KG1 (cell line): ENCODE data around the gene KLF5.
A peak's percentile ranks its signal among the peaks of the same experiment; 100 is the strongest.
"Not testable (repeated sequence)": the region's sequence is repeated elsewhere in the genome, so short reads cannot be mapped to it uniquely, and the experiment has no call there.

ENCODE experiments used
- DNase-seq: peaks from one replicate; lab custom pipeline; 2025; lab: John Stamatoyannopoulos, UW

The KLF5 gene

DNA sequence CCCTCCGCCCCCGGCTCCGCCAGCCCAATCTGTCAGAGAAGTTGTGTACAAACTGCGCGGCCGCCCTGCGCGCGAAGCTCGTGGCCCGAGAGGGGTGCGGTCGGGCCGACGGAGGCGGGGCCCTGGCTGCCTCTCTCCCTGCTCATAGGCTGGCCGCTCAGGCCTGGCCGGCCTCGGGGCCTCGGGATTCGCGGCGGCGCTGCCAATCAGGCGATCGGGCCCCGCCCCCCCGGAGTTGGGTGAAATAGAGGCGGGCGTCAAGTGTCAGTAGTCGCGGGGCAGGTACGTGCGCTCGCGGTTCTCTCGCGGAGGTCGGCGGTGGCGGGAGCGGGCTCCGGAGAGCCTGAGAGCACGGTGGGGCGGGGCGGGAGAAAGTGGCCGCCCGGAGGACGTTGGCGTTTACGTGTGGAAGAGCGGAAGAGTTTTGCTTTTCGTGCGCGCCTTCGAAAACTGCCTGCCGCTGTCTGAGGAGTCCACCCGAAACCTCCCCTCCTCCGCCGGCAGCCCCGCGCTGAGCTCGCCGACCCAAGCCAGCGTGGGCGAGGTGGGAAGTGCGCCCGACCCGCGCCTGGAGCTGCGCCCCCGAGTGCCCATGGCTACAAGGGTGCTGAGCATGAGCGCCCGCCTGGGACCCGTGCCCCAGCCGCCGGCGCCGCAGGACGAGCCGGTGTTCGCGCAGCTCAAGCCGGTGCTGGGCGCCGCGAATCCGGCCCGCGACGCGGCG, at the start of gene KLF5:
Gene KLF5 (plus strand): TSS at position 270 of the 724 bp plus-strand sequence. CDS start 323 bp downstream, at position 593.
- DNase-seq: peak; percentile 53

DNA sequence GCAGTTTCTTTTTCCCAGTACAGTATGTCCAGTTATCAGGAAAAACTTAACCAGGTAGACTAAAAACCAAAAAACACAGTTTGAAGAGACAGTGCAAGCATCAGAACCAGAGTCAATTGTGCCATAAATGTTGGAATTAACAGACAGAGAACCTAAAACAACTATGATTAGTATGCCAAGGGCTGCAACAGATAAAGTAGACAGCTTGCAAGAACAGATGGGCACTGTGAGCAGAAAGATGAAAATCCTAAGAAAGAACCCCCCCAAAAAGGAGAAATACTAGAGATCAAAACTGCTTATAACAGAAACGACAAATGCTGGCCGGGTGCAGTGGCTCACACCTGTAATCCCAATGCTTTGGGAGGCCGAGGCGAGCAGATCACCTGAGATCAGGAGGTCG, 47.1 kb upstream of the KLF5 start:
- DNase-seq: no peak

DNA sequence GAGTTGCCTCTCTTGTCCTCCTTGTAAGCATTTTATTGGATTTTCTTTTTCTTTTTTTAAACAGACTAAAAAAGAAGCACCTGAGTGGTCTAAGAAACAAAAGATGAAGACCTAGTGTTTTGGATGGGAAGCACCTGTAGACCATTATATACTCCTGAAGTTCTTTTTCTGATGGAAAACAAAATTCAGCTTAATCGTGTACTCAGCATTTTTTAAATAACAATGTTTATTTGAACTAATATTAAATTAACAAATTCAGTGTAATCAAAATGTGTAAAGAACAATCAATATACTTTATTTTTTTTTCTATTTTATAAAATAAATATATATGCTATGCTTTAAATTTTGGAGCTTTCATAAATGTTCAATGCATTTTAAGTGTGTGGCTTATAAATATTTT, 43.0 kb upstream of the KLF5 start:
- DNase-seq: no peak

DNA sequence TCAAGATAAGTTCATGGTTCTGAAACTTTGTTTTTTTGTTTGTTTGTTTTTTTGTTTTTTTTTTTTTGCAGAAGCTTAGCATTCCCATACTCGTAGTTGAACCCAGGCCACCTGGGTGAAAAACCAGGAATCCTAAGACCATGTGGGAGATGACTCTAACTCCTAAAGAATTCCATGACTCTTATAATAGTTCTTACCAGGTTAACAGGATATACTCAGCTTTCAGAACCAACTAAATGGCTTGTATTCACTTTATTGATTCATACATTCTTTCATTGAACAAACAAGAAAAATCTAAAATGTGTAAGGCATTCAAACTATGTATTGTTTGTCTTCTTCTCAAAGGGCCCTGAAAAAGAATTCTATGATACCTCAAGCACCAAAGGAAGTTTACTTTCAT, 40.5 kb upstream of the KLF5 start:
- DNase-seq: no peak

DNA sequence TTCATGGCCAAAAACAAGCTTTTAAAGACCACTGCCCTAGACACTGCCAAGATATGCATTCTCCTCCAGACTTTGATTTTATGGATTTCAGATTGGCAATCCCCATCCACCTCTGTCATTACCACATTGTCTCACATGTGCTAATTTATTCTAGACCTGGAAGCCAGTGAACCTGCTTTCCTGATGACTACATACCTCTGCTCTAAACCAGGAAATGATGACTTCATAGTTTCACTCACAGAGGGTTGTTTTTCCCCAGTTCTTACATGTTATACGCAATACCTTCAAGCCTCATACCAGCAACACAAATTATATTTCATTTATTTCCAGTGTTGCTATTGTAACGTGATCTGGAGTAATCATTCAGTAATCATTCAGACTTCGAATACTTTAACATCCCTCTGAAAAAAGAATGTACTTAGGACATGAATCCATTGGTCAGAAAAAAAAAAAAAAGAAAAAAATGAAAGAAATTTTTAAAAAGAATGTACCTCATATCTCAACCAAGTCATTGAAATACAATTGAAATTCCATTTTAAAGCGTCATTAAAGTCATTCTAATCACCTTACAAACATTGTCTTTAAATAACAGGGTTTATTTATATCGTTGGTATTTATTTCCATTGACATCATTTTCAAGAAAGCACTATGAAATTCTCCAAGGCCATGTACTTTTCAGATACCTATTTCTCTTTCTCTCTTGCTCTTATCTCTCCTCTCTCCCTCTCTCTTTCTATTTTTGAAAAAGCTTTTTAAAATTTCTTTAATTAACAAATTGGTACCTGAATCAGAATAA, 33.4 kb upstream of the KLF5 start:
- DNase-seq: no peak

- no peak for DNase-seq
Observed at GRCh38 chr13:73034901-73035300, 23.9 kb upstream of the KLF5 start.

GRCh38 chr13:73035660-73036059, 23.1 kb upstream of the KLF5 start:
- no peak for DNase-seq

- no peak for DNase-seq
Observed at GRCh38 chr13:73036566-73036965, 22.2 kb upstream of the KLF5 start.

DNA sequence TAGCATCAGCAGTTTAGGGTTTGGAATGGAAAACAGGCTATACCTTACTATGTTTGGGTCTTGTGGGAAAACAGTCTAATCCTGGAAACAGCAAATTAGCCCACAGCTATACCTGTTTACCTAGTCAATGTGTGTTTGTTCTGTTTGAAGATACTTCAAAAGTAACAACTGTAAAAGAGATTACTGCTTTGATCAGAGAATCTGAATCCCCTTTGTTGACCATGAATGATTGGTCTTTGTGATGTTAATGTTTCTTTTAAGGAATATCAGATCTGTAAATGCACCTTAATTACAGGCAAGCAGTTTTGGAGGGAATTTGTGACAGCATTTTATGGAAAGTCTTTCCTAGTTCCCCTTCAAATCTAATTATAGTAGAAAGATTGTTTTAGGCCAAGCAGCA, 20.7 kb upstream of the KLF5 start:
- DNase-seq: no peak

- no peak for DNase-seq
Observed at GRCh38 chr13:73039201-73040108, 19.4 kb upstream of the KLF5 start.

DNA sequence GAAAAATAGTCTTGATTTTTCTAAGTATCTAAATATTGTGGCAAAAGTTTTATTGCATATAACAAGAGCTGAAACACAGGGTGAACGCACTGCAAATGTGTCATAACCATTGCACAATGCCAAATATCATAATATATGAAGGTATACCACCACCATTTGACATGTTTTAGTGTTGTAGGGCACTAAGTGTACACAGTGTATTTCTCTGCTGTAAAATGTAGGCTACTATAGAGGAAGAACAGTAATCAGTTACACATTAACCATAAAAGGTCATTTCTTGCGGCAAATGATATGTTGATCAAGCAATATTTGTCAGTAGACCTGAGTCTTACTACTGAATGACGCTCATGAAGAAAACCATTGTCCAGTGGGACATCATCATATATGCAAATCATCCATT, 18.3 kb upstream of the KLF5 start:
- no peak for DNase-seq

DNA sequence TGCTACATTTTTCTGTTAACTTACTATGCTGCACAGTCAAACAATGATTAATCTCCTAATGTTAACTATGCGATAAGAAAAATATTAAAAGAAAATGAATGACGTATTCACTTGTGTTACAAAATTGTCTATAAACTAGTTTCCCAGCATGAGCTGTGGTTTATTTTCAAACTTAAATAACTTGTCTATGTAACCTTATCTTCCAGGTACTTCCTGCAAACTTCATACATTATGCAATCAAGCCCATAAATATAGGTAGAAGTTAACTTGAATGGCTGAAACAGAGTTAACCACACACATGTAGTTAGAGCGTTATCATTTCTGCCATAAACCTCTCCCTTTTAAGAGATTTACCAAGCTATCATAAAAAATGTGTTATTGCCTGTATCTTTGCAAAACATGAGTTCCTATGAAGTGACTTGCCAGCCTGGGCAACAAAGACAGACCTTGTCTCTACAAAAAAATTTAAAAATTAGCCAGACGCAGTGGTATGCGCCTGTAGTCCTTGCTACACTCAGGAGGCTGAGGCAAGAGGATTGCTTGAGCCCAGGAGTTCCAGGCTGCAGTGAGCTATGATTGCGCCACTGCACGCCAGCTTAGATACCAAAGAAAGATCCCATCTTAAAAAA, 17.7 kb upstream of the KLF5 start:
- no peak for DNase-seq

DNA sequence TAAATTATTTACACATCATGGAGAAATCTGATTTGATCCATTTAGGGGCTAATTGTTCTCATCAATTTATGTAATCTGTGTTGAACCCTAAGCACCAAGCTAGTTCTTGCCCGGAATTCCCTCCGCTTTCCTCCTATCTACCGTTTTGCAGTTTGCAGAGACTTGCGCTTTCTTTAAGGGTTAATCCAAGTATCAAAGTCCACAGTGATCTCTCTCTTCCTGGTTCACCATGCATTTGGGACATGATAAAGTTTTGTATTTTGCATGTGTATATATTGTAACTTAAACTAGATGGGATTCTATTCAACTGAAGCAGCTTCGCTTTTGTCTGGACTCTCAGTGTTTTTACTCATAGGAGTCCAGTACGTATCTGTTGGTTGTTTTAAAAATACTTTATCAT, 13.8 kb upstream of the KLF5 start:
- DNase-seq: no peak

- DNase-seq: not testable (repeated sequence)
Observed at GRCh38 chr13:73048615-73049014, 10.2 kb upstream of the KLF5 start.

GRCh38 chr13:73054712-73055111, 4.1 kb upstream of the KLF5 start:
- no peak for DNase-seq

DNA sequence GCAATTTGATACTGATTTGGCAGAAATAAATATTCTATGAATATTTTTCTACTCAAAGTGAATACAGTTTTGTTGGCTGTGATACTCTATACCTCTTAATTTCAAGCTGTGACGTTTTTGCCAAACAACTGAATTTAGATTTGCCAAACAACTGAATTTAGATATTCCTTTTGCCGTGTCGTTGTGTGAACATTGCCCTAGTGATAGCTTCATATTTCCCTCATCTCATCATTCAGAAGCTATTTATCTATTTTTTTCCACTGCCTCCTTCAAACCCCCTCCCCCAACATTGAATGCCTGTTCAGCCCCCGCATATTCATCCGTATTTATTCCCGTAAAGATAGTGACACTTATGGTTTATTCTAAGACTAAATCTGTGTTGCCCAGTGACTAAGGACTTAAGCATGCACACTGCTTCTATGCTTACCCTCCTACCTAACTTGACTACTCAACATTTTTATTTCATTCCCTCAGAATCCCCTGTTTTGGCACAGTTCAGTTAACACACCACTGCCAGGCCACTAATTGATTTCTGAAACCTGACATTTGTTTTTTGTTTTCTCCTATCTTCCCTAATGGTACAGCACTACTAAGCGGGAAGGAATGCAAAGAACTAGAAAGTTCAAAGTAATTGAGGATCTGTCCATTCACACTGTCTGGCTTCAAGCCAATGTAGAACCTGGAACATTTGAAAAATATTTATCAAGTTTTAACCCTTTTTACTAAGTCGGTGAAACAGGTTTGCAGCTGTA, 2.8 kb upstream of the KLF5 start:
- DNase-seq: no peak

- no peak for DNase-seq
Observed at GRCh38 chr13:73056565-73056962, 2.2 kb upstream of the KLF5 start.

- no peak for DNase-seq
Observed at GRCh38 chr13:73057284-73058063, 1.3 kb upstream of the KLF5 start.

- DNase-seq: no peak
Observed at GRCh38 chr13:73058064-73058313, 816 bp upstream of the KLF5 start.

DNA sequence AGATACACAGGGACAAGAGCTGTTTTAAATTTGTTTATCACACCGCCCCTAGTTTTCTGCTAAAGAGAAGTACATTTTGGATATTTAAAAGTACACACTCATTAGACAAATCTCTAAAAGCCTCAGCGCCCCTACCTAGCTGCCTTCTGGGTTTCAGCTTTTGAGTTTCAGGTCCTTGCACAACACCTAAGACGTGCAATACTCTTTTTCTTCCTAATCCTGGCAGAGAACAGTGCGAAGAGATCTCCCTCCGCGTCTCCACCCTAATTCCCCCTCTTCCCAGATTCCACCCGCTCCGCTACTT, 421 bp upstream of the KLF5 start:
- DNase-seq: no peak
